ENCODE results near the gene ARNT2. TPM values are rescaled to one million over a fixed set of nuclear protein-coding genes. Genes with fewer than 3 reads are reported as not detected.

Gene ARNT2
- total RNA-seq: 20.0 and 20.7 TPM in 2 replicates

- no peak for DNase-seq (ENCODE audit: low read depth)
- H3K4me3 ChIP-seq (ENCODE audit: low read depth, low read length): peak within 1 kb of the TSS; percentile 33
- no peak for TF ChIP-seq CTCF (IDR thresholded peaks at IDR 0.05; ENCODE audit: insufficient read depth, low read depth, low read length)
These were observed at the start of gene ARNT2 for GRCh38 chr15:80404057-80404760. ARNT2 (plus strand) TSS chr15:80404382; CDS start chr15:80404516, 134 bp downstream.

GRCh38 chr15:80367094-80367493, 37.1 kb upstream of the ARNT2 start:
- peak; percentile 47 for TF ChIP-seq CTCF (IDR thresholded peaks at IDR 0.05; ENCODE audit: insufficient read depth, low read depth, low read length)
- DNase-seq (ENCODE audit: low read depth): peak; percentile 32
- H3K4me3 ChIP-seq (ENCODE audit: low read depth, low read length): no peak overlapping the region

GRCh38 chr15:80367661-80368060, 36.5 kb upstream of the ARNT2 start:
- no peak for DNase-seq (ENCODE audit: low read depth)
- no peak overlapping the region for H3K4me3 ChIP-seq (ENCODE audit: low read depth, low read length)
- no peak for TF ChIP-seq CTCF (IDR thresholded peaks at IDR 0.05; ENCODE audit: insufficient read depth, low read depth, low read length)

- no peak for DNase-seq (ENCODE audit: low read depth)
- no peak for TF ChIP-seq CTCF (IDR thresholded peaks at IDR 0.05; ENCODE audit: insufficient read depth, low read depth, low read length)
- no peak overlapping the region for H3K4me3 ChIP-seq (ENCODE audit: low read depth, low read length)
These were observed 32.3 kb upstream of the ARNT2 start for GRCh38 chr15:80371924-80372323.

GRCh38 chr15:80374441-80374840, 29.7 kb upstream of the ARNT2 start:
- no peak for DNase-seq (ENCODE audit: low read depth)
- no peak for TF ChIP-seq CTCF (IDR thresholded peaks at IDR 0.05; ENCODE audit: insufficient read depth, low read depth, low read length)
- H3K4me3 ChIP-seq (ENCODE audit: low read depth, low read length): no peak overlapping the region

GRCh38 chr15:80375968-80376891, 28.0 kb upstream of the ARNT2 start:
- no peak for TF ChIP-seq CTCF (IDR thresholded peaks at IDR 0.05; ENCODE audit: insufficient read depth, low read depth, low read length)
- H3K4me3 ChIP-seq (ENCODE audit: low read depth, low read length): no peak overlapping the region
- no peak for DNase-seq (ENCODE audit: low read depth)
